ENCODE data around the gene ARF1. TPM values are rescaled to one million over a fixed set of nuclear protein-coding genes. Genes with fewer than 3 reads are reported as not detected.

The ARF1 gene
- total RNA-seq, 1 experiment from 2014 or later, result 330 TPM

- TF ChIP-seq ZNF423 (CRISPR knock-in tag; IDR thresholded peaks at IDR 0.05), result no peak
- TF ChIP-seq NFYB (CRISPR knock-in tag; conservative IDR thresholded peaks at IDR 0.05; ENCODE audit: low read depth), result no peak
- no peak for TF ChIP-seq GTF2I (CRISPR knock-in tag; conservative IDR thresholded peaks at IDR 0.05)
- TF ChIP-seq ATF1 (CRISPR knock-in tag; IDR thresholded peaks at IDR 0.05), result no peak
- no peak for TF ChIP-seq FOXK1 (CRISPR knock-in tag; IDR thresholded peaks at IDR 0.05)
- TF ChIP-seq EMX1 (CRISPR knock-in tag; IDR thresholded peaks at IDR 0.05), result no peak
- TF ChIP-seq ATF2 (CRISPR knock-in tag; IDR thresholded peaks at IDR 0.05; ENCODE audit: borderline replicate concordance, low read depth), result no peak
- TF ChIP-seq ZNF281 (CRISPR knock-in tag; IDR thresholded peaks at IDR 0.05), result no peak
- no peak for TF ChIP-seq FOXP1 (CRISPR knock-in tag; IDR thresholded peaks at IDR 0.05; ENCODE audit: borderline replicate concordance)
- no peak for TF ChIP-seq ZSCAN18 (CRISPR knock-in tag; IDR thresholded peaks at IDR 0.05)
- no peak for TF ChIP-seq USF1 (CRISPR knock-in tag; IDR thresholded peaks at IDR 0.05)
These were observed 42.7 kb downstream of the ARF1 start (continued) for GRCh38 chr1:228125185-228125584.

GRCh38 chr1:228131766-228132165, 49.3 kb downstream of the ARF1 start:
- CTCF ChIA-PET, result interaction anchor here (1.6 to 2.6 kb wide), 5 partner anchors 17 to 144 kb away, joined by 10 to 39 read pairs (median 11); partner anchors contain the start of genes GJC2 and IBA57
- Mint-ChIP-seq H3K9me3 (no peaks in the 10 kb centered on the region), H3K4me1 (peaks cover 6% of the 10 kb centered on the region; the same call in 1 of the 2 replicates), H3K27ac (no peak overlapping the region), H3K27me3 (ENCODE audit: low read depth) (peaks cover 80% of the 10 kb centered on the region), H3K4me3 (no peak overlapping the region), H3K36me3 (no peaks in the 10 kb centered on the region)
- POLR2A ChIA-PET, result no interaction called here
- no peak for DNase-seq (ENCODE audit: low spot score)
- no peak for ATAC-seq
- TF ChIP-seq USF1 (CRISPR knock-in tag; IDR thresholded peaks at IDR 0.05) (no peak), HMGXB4 (CRISPR knock-in tag; IDR thresholded peaks at IDR 0.05) (no peak), ARID4B (CRISPR knock-in tag; IDR thresholded peaks at IDR 0.05; ENCODE audit: borderline replicate concordance) (no peak)

Measured in WTC11 (cell line).